ENCODE results near the gene AKT1S1. TPM values are rescaled to one million over a fixed set of nuclear protein-coding genes. Genes with fewer than 3 reads are reported as not detected.

The AKT1S1 gene
- total RNA-seq, 4 donors from 2014 or later = 23.8 to 56.8 (median 43.4) TPM

- in situ Hi-C loops (cut with MboI; ENCODE audit: low sequenced_read_pairs in 4 of 4) = loop anchor here in 2 of 4 donors (10.0 kb wide), 1 partner anchor 57 kb away; the partner anchor contains the start of genes FUZ (in 2 of the 2) and MED25 (in 2 of the 2)
- TF ChIP-seq, protein P1, sequence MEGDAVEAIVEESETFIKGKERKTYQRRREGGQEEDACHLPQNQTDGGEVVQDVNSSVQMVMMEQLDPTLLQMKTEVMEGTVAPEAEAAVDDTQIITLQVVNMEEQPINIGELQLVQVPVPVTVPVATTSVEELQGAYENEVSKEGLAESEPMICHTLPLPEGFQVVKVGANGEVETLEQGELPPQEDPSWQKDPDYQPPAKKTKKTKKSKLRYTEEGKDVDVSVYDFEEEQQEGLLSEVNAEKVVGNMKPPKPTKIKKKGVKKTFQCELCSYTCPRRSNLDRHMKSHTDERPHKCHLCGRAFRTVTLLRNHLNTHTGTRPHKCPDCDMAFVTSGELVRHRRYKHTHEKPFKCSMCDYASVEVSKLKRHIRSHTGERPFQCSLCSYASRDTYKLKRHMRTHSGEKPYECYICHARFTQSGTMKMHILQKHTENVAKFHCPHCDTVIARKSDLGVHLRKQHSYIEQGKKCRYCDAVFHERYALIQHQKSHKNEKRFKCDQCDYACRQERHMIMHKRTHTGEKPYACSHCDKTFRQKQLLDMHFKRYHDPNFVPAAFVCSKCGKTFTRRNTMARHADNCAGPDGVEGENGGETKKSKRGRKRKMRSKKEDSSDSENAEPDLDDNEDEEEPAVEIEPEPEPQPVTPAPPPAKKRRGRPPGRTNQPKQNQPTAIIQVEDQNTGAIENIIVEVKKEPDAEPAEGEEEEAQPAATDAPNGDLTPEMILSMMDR (IDR thresholded peaks at IDR 0.05 in 4 of 5, conservative IDR thresholded peaks at IDR 0.05 in 1 of 5) = no peak
- TF ChIP-seq POLR2A (IDR thresholded peaks at IDR 0.05) = no peak
- no peaks in the 10 kb centered on the region for H3K27me3 ChIP-seq
- peaks cover 52 to 53% of the 10 kb centered on the region in 2 donors for H3K4me1 ChIP-seq
- H3K36me3 ChIP-seq = peaks cover 0 to 16% of the 10 kb centered on the region in 2 donors
- DNase-seq = no peak
- H3K9me3 ChIP-seq = no peaks in the 10 kb centered on the region
- intact Hi-C loops (cut with DNase I; ENCODE audit: low total_unique reads) = loop anchor here (10.0 kb wide), 1 partner anchor 1237 kb away; the partner anchor contains the start of gene DBP
- H3K4me3 ChIP-seq = no peak overlapping the region
- H3K27ac ChIP-seq = peak overlapping the region in 1 of 4 donors; percentile 14
- no peak for ATAC-seq
Observed at GRCh38 chr19:49871349-49871985, 5.7 kb downstream of the AKT1S1 start.

- Histone ChIP-seq H3K4me1 (peaks cover 57% of the 10 kb centered on the region in 2 donors), H3K4me3 (peak overlapping the region; percentile 56 to 66 (median 61)), H3K9me3 (no peaks in the 10 kb centered on the region), H3K27me3 (no peaks in the 10 kb centered on the region), H3K36me3 (peaks cover 0 to 16% of the 10 kb centered on the region in 2 donors), H3K27ac (peak overlapping the region; percentile 84 to 98 (median 96))
- intact Hi-C loops (cut with DNase I; ENCODE audit: low total_unique reads) (loop anchor here (10.0 kb wide), 1 partner anchor 1236 kb away; the partner anchor contains the start of gene DBP), in situ Hi-C loops (cut with MboI; ENCODE audit: low sequenced_read_pairs in 4 of 4) (loop anchor here in 2 of 4 donors (10.0 kb wide), 1 partner anchor 56 kb away; the partner anchor contains the start of genes FUZ (in 2 of the 2) and MED25 (in 2 of the 2))
- no peak for TF ChIP-seq POLR2A (IDR thresholded peaks at IDR 0.05)
- TF ChIP-seq, protein P1 (IDR thresholded peaks at IDR 0.05 in 4 of 5, conservative IDR thresholded peaks at IDR 0.05 in 1 of 5) = no peak
- DNase-seq (no peak), ATAC-seq (no peak)
Observed at GRCh38 chr19:49870309-49870901, 6.8 kb downstream of the AKT1S1 start.

DNA sequence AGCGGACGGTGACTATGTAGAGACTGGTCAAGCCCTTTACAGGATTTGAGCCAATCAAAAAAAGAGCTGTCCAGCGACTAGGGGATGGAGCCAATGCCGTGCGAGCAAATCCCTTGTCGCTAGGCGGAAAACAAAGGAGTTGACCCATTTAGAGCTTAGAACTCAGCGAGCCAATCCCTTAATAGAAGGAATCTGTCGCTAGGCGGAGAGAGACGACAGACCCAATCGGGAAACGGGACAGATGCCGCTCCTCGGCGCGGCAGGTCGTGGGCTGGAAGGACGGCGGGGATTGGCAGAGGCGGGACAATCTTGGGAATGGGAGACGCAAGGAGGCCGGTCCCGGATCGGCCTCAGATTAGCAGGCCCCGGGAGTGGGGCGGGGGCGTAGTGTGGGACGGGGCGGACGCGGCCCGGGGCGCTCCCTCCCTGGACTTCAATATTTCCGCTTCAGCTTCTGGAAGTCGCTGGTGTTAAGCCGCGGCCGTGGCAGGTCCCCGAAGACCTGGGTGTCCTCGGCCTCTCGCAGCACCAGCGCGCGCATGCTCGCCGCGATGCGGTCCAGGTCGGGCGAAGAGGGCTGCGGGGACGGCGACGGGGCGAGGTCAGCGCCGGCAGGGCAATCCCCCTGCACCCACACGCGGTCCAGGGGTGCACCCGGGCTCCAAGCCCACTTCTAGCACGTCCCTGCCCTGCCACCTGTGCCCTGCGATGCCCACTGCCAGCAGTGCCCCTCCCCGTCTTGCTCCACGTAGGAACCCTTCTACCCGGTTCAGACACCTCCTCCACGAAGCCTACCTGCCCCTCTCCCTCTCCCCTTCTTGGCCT is 7.5 kb downstream of the AKT1S1 start:
- in situ Hi-C loops (cut with MboI; ENCODE audit: low sequenced_read_pairs in 4 of 4) = loop anchor here in 2 of 4 donors (10.0 kb wide), 1 partner anchor 55 kb away; the partner anchor contains the start of genes FUZ (in 2 of the 2) and MED25 (in 2 of the 2)
- H3K4me1 ChIP-seq = peaks cover 55 to 56% of the 10 kb centered on the region in 2 donors

More for the DNA sequence above, 7.5 kb downstream of the AKT1S1 start:
- DNase-seq = peak; percentile 96 to 98
- intact Hi-C loops (cut with DNase I; ENCODE audit: low total_unique reads) = loop anchor here (10.0 kb wide), 1 partner anchor 1235 kb away; the partner anchor contains the start of gene DBP
- peaks cover 0 to 14% of the 10 kb centered on the region in 2 donors for H3K36me3 ChIP-seq
- peak; percentile 90 to 91 for ATAC-seq
- peak overlapping the region; percentile 56 to 66 (median 61) for H3K4me3 ChIP-seq
- TF ChIP-seq, protein P1 (IDR thresholded peaks at IDR 0.05 in 4 of 5, conservative IDR thresholded peaks at IDR 0.05 in 1 of 5) = peak in 2 of 5 experiments; percentile 22 to 28
- peak; percentile 70 to 79 for TF ChIP-seq POLR2A (IDR thresholded peaks at IDR 0.05)
- no peaks in the 10 kb centered on the region for H3K27me3 ChIP-seq
- no peaks in the 10 kb centered on the region for H3K9me3 ChIP-seq
- peak overlapping the region; percentile 96 to 99 (median 98) for H3K27ac ChIP-seq
